Osteocyte (in vitro differentiated cells): ENCODE measurements around the gene LRIT1. TPM values are rescaled to one million over a fixed set of nuclear protein-coding genes. Genes with fewer than 3 reads are reported as not detected.
A peak's percentile ranks its signal among the peaks of the same experiment; 100 is the strongest.

Experiments
- DNase-seq: peaks from one replicate; pipeline ENCODE4 v3.0.0; 2021; ENCODE audit warnings: mixed read lengths; ENCODE audit not compliant: unreplicated experiment; ENCODE audit errors: extremely low spot score
- H3K27ac Mint-ChIP-seq: one replicate; pipeline ENCODE4 v1.8.0; 2021; ENCODE audit warnings: mild to moderate bottlenecking, mixed read lengths; ENCODE audit not compliant: unreplicated experiment
- H3K27me3 Mint-ChIP-seq: one replicate; pipeline ENCODE4 v1.8.0; 2021; ENCODE audit warnings: mixed read lengths; ENCODE audit not compliant: unreplicated experiment
- H3K36me3 Mint-ChIP-seq: one replicate; pipeline ENCODE4 v1.8.0; 2021; ENCODE audit warnings: mixed read lengths; ENCODE audit not compliant: unreplicated experiment
- H3K4me1 Mint-ChIP-seq: one replicate; pipeline ENCODE4 v1.8.0; 2021; ENCODE audit warnings: mixed read lengths; ENCODE audit not compliant: unreplicated experiment
- H3K4me3 Mint-ChIP-seq: one replicate; pipeline ENCODE4 v1.8.0; 2021; ENCODE audit warnings: mild to moderate bottlenecking, moderate library complexity, mixed read lengths; ENCODE audit not compliant: unreplicated experiment
- H3K9me3 Mint-ChIP-seq: one replicate; pipeline ENCODE4 v1.8.0; 2021; ENCODE audit warnings: mixed read lengths; ENCODE audit not compliant: unreplicated experiment
- total RNA-seq: library from RNA; stranded (reverse); gene quantifications from 2 replicates; pipeline ENCODE4 v1.2.1, GENCODE V29; 2021
- TF ChIP-seq, protein P1 (sequence below): fragments of 200-600 bp; sonication (generic); IDR thresholded peaks from 2 replicates; pipeline ENCODE4 v1.5.0; 2021; ENCODE audit warnings: antibody characterized with exemption, mild to moderate bottlenecking, moderate library complexity

LRIT1 gene
- total RNA-seq, 1 donor from 2014 or later = not detected

DNA sequence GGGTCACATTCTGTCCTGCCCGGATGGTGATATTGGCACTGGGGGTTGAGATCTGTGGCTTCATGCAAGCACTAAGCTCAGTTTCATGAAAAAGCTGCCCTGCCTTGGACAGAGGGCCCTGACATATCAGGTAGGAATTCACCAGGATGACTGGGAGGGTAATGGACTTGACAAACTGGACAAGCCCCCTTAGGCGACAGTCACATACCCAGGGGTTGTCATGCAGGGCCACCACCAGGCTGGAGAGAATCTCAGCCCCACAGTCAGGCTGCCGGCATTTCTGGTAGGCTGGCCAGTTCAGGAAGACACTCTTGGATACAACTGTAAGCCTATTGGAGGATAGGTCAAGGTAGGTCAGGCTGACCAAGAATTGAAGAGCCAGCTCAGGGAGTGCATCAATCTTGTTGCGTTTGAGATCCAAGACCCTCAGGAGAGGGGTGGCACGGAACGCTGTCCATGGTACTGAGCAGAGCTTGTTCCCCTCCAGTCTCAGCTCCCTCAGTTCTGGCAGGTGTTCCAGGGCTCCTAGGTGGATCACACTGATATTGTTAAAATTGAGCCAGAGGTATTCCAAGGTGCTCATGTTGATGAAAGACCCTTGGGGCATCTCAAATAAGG is 16.8 kb downstream of the LRIT1 start:
- TF ChIP-seq, protein P1, sequence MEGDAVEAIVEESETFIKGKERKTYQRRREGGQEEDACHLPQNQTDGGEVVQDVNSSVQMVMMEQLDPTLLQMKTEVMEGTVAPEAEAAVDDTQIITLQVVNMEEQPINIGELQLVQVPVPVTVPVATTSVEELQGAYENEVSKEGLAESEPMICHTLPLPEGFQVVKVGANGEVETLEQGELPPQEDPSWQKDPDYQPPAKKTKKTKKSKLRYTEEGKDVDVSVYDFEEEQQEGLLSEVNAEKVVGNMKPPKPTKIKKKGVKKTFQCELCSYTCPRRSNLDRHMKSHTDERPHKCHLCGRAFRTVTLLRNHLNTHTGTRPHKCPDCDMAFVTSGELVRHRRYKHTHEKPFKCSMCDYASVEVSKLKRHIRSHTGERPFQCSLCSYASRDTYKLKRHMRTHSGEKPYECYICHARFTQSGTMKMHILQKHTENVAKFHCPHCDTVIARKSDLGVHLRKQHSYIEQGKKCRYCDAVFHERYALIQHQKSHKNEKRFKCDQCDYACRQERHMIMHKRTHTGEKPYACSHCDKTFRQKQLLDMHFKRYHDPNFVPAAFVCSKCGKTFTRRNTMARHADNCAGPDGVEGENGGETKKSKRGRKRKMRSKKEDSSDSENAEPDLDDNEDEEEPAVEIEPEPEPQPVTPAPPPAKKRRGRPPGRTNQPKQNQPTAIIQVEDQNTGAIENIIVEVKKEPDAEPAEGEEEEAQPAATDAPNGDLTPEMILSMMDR = no peak
- Mint-ChIP-seq H3K36me3 (no peaks in the 10 kb centered on the region), H3K9me3 (no peaks in the 10 kb centered on the region), H3K27me3 (peaks cover 3% of the 10 kb centered on the region), H3K4me1 (no peaks in the 10 kb centered on the region), H3K4me3 (no peak overlapping the region), H3K27ac (no peak overlapping the region)
- DNase-seq = no peak

DNA sequence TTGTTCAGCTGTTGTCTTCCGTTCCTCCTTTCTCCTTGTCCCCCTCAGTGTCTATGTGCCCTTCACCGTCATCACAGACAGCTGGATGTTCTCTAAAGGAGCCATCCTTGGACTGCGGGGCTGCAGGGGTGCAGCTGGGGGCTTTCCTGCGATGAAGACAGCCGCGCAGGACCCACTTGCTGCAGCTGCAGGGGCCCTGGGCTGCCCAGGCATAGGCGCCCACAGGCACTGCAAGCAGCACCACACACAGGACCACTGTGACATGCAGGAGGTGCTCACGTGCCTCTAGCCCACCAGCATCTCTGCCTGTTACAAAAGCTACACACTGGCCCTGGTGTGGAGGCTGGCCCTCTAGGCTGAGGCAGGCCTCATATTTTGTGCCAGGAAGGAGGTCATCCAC is 19.4 kb downstream of the LRIT1 start:
- no peak overlapping the region for H3K4me3 Mint-ChIP-seq
- TF ChIP-seq, protein P1 = no peak
- no peaks in the 10 kb centered on the region for H3K27me3 Mint-ChIP-seq
- H3K4me1 Mint-ChIP-seq = no peaks in the 10 kb centered on the region
- DNase-seq = no peak
- H3K27ac Mint-ChIP-seq = no peak overlapping the region
- H3K36me3 Mint-ChIP-seq = no peaks in the 10 kb centered on the region
- H3K9me3 Mint-ChIP-seq = no peaks in the 10 kb centered on the region

DNA sequence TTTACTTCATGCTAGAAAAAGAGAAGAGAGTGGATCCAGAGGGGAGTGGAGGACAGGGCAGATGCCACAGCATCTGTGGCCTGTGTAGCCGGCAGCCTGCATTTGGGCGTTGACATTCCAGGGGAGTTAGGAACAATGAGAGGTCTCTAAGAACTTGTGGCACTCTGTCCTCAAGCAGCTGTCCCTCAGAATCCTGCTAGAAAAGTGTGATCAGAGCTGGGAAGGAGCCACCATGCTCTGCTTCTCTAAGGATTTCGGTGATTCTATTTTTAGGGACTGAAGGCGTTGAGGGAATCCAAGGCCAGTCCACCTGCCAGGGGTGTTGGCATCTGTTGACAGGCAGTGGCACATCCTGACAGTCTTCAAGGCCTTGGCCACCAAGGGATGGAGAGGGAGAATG is 23.6 kb downstream of the LRIT1 start:
- no peak for DNase-seq
- H3K4me3 Mint-ChIP-seq = no peak overlapping the region
- H3K27me3 Mint-ChIP-seq = no peaks in the 10 kb centered on the region
- H3K9me3 Mint-ChIP-seq = no peaks in the 10 kb centered on the region
- no peaks in the 10 kb centered on the region for H3K36me3 Mint-ChIP-seq
- H3K4me1 Mint-ChIP-seq = no peaks in the 10 kb centered on the region
- H3K27ac Mint-ChIP-seq = no peak overlapping the region
- TF ChIP-seq, protein P1 = no peak

DNA sequence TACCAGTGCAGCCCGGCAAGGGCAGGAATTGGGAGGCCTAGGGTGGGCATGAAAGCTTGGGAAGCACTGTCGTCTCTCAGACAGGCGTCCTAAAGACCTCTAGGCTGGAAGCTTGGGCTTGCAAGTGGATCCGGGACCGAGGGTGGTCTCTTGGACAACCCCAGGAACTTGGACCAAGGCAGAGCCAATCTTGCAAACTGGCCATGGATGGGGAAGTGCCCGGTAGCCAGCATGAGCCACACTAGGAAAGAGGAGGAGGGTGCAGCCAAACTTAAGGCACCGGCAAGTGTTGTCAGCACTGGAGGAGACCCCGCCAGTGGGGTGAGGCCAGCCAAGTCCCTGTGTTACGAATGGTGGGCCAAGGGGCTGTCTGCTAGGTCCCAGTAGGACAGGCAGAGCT is 24.5 kb downstream of the LRIT1 start:
- no peak for DNase-seq
- Mint-ChIP-seq H3K4me3 (no peak overlapping the region), H3K27ac (no peak overlapping the region), H3K36me3 (no peaks in the 10 kb centered on the region), H3K27me3 (no peaks in the 10 kb centered on the region), H3K9me3 (no peaks in the 10 kb centered on the region), H3K4me1 (no peaks in the 10 kb centered on the region)
- TF ChIP-seq, protein P1 = no peak

DNA sequence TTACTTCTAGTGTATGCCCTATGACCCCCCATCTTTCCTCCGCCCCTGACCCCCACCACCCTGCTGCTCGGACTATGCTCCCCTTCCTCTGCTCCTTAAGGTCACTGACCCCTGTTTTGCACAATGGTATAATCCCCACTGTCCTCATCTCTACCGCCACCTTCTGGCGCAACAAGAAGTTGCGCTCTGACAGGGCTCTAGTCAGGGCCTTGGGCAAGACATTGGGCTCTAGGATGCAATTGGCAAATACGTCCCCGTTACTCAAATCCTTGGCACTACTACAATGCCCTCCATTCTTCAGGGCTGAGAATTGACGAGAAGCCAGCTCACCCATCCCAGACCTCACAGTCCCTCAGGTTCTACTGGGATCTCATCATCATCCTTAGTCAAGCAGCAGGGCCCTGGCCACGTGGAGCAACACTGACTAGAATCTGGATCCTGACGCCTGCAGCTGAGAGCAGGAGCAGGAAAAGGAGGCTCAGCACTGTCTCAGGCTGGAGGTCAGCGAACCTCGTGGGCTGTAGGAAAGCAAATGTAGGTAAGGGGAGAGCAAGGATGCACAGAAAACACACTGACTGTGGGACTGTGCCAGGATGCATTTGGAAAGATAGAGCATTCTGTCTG is 26.6 kb downstream of the LRIT1 start:
- Mint-ChIP-seq H3K9me3 (no peaks in the 10 kb centered on the region), H3K36me3 (no peaks in the 10 kb centered on the region), H3K27me3 (no peaks in the 10 kb centered on the region), H3K27ac (no peak overlapping the region), H3K4me3 (no peak overlapping the region), H3K4me1 (no peaks in the 10 kb centered on the region)
- TF ChIP-seq, protein P1 = peak; percentile 13
- no peak for DNase-seq
